Measurements from ENCODE around the gene TAX1BP3.

The TAX1BP3 gene

DNA sequence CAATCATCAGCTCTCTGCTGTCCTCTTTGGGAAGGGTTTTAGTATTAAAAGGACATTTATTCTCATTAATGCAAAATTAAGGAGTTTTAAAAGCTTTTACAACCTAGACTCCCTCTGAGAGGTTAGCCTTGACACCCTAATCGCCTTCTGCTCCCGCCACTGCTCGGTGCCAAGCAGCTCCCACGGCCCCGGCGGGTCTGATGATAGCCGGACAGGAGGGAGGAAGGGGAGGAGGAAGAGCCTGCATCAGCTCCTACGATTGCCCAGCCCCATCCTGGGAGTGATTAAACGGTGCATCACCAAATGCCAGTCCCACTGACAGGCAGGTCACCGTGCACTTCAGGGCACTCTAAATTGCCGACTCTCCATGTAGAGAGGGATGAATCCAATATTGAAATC is 40.6 kb downstream of the TAX1BP3 start:
- no peak for DNase-seq (ENCODE audit: low spot score)

DNA sequence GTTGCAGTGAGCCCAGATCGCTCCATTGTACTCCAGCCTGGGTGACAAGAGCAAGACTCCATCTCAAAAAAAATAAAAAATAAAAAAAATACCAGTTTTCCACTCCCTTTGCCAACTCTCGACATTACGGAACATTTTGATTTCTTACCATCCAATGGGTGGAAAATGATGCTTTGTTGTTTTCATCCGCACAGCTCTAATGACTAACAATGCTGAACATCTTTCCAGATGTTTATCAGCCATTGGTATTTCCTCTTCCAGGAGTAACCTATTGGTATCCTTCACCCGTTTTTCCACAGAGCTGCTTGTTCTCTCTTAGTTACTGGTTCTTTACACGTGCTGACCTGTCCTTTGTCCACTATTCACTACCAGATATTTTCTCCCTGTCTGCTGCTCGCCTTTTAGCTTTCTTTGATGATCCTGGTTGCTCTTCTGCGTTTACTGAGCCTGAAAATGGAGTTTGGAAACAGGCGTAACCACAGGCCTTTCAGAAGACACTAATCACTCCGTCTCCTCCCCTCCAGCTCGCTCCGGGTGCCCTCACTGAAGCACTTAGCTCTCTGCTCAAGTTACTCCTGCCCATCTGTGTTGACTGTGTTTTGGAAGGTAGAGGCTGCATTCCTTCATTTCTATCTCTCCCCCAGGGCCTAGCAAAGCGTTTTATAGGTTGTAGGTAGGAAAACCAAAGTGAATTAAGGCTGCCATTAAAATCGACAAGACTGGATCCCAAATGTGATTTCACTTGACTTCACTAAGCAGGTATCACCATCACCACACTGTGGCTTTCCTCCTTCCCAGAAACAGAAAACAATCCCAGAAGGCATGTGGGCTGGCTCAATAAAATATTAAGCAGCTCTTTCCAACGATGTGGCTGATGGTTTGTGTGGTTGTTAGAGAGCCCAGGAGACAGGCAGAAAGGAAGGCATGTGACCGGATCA is 41.3 kb downstream of the TAX1BP3 start:
- no peak for DNase-seq (ENCODE audit: low spot score)

DNA sequence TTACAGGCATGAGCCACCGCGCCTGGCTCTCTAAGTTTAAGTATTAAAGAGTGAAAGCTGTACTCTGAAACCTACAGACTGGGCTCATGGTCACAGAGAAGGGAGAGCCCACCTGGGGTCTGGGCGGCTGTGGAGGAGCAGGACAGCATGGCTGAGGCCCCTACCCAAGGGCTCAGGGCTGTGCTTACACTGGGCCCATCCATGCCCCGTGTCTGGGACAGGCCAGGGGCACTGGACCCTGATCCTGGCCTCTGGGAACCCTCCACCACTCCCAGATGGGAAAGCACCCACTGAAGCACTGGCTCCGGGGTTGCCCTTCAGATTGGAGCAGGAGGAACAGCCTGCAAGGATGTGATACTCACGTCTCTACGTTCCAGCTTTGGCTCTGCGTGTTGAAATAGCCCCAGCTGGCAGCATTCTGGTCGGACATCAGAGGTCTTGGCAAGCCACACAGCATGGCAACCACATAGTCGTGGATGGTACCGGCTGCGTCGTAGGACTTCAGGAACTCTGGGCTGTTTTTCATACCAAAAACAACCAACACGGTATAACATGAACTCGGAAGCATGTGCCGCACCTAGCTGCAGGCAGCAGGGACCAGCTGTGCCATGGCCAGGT is 45.3 kb downstream of the TAX1BP3 start:
- DNase-seq (ENCODE audit: low spot score) = no peak

DNA sequence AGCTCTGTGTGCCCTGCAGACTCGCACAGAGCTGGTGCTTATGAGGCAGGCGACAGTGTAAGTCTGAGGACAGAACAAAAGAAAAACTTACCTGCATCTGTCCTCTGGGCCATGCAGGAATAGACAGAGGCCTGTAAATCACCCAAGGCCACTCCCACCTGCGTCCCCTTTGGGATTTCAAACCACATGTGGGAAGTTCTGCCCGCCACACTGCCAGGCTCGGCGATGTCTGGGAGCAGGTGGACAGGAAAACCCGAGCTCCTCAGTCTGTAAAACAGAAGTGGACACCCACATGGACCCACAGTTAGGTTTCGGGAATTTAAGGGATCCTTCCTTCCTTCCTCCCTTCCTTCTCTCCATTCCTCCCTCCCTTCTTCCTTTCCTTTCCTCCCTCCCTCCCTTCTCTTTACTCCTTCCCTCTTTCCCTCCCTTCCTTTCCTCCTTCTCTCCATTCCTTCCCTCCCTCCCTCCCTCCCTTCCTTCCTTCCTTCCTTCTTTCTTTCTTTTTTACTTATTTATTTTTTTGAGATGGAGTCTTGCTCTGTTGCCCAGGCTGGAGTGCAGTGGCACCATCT is 47.1 kb downstream of the TAX1BP3 start:
- DNase-seq (ENCODE audit: low spot score) = no peak

DNA sequence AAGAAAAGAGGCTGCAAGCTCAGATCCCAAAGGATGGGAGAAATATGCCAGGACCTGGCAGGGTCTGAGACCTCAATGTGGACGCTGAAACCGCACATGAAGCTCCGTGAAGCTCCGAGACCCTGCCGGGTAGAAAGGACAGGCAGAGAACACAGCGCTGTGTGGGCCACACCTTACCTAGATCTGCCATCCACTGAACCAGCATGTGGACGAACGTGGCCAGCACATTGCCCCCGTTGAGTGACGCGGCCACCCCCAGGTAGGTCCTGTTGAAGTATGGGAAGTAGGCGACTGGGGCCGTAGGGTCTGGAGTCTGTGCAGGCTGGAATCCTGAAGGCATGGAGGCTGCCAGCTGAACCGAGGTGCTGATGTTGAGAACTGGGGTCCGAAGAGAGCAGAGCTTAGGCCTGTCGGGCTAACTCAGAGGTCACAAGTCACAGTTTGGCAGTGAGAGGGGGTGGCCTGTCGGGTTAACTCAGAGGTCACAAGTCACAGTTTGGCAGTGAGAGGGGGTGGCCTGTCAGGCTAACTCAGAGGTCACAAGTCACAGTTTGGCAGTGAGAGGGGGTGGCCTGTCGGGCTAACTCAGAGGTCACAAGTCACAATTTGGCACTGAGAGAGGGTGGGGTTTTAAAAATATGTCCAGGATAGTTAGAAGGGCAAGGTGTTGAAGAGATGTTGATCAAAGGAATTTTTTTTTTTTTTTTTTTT is 53.1 kb downstream of the TAX1BP3 start:
- no peak for DNase-seq (ENCODE audit: low spot score)

DNA sequence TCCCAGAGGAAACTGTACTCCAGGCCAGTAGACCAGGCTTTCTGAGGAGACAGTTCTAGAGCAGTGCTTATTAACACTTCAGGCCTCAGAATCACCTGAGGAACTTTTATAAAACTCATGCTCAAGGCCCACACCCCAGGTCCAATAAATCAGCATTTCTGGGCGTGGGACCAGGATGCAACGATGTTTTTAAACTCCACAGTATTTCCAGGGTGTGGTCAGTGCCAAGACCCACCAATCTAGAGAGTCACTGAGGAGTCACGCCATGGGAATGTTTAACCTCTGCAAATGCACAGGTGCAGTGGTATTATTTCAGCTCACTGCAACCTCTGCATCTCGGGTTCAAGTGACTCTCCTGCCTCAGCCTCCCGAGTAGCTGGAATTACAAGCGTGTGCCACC is 55.3 kb downstream of the TAX1BP3 start:
- DNase-seq (ENCODE audit: low spot score) = no peak
